Measurements from ENCODE around the gene HSD17B2. TPM values are rescaled to one million over a fixed set of nuclear protein-coding genes. Genes with fewer than 3 reads are reported as not detected.

The HSD17B2 gene
- total and polyA plus RNA-seq, 8 donors: 8.0 to 66.9 (median 20.8) TPM

- Histone ChIP-seq H3K27ac (no peak overlapping the region), H3K4me1 (no peaks in the 10 kb centered on the region), H3K36me3 (no peaks in the 10 kb centered on the region), H3K27me3 (no peaks in the 10 kb centered on the region), H3K4me3 (no peak overlapping the region), H3K9me3 (no peaks in the 10 kb centered on the region)
- DNase-seq (no peak), ATAC-seq (no peak), FAIRE-seq (no peak)
- WGBS, 2 donors: 78% methylated on average over 5 of the region's 5 CpGs
- intact Hi-C loops (cut with DNase I): no loop called here
- TF ChIP-seq, protein P1, sequence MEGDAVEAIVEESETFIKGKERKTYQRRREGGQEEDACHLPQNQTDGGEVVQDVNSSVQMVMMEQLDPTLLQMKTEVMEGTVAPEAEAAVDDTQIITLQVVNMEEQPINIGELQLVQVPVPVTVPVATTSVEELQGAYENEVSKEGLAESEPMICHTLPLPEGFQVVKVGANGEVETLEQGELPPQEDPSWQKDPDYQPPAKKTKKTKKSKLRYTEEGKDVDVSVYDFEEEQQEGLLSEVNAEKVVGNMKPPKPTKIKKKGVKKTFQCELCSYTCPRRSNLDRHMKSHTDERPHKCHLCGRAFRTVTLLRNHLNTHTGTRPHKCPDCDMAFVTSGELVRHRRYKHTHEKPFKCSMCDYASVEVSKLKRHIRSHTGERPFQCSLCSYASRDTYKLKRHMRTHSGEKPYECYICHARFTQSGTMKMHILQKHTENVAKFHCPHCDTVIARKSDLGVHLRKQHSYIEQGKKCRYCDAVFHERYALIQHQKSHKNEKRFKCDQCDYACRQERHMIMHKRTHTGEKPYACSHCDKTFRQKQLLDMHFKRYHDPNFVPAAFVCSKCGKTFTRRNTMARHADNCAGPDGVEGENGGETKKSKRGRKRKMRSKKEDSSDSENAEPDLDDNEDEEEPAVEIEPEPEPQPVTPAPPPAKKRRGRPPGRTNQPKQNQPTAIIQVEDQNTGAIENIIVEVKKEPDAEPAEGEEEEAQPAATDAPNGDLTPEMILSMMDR (IDR thresholded peaks at IDR 0.05): no peak
Observed at GRCh38 chr16:82146957-82147356, 111.9 kb downstream of the HSD17B2 start.

DNA sequence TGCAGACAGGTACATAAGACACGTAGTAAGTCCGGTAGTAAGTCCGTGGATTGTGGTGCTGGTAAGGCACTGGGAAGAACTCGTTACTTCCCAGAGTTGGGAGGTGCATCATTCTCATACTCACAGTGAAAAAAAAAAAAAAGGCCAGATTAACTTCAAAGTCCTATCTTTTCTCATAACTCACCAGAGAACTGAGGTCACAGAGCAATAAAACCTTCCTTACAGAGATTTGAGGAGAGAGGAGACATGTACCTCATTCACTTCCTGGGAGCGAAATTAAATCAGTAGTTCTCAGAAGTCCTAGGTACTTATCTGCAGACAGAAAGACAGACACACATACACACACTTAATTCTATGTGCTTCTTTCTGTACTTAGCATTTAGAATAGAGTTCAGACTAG lies 112.5 kb downstream of the HSD17B2 start:
- Histone ChIP-seq H3K4me3 (no peak overlapping the region), H3K9me3 (no peaks in the 10 kb centered on the region), H3K27me3 (no peaks in the 10 kb centered on the region), H3K27ac (no peak overlapping the region), H3K36me3 (no peaks in the 10 kb centered on the region), H3K4me1 (no peaks in the 10 kb centered on the region)
- DNase-seq (no peak), FAIRE-seq (no peak), ATAC-seq (no peak)
- TF ChIP-seq, protein P1 (IDR thresholded peaks at IDR 0.05): no peak
- 97 to 99% methylated on average over 5 of the region's 5 CpGs for WGBS, 2 donors
- intact Hi-C loops (cut with DNase I): no loop called here

Other genes with a start within 250 kb of the HSD17B2 start
- gene SDR42E1, start 23.8 kb upstream of the HSD17B2 start, total RNA-seq: 10 to 100 TPM in 1 of 6 donors, 1 to 10 TPM in 5; 4.4 to 13.3 (median 7.1) TPM
- gene SDR42E1, start 23.8 kb upstream of the HSD17B2 start, polyA plus RNA-seq: 1 to 10 TPM; 2.5 TPM
- 1 to 10 TPM; 1.9 to 8.6 (median 5.7) TPM for gene MPHOSPH6, start 135.0 kb downstream of the HSD17B2 start, total RNA-seq
- 10 to 100 TPM in 1 of 2 donors, 1 to 10 TPM in 1; 8.1 to 15.3 TPM for gene MPHOSPH6, start 135.0 kb downstream of the HSD17B2 start, polyA plus RNA-seq